ENCODE measurements around the gene HOMER3. TPM values are rescaled to one million over a fixed set of nuclear protein-coding genes. Genes with fewer than 3 reads are reported as not detected.

The HOMER3 gene
- total and polyA plus RNA-seq, 12 donors: 13.9 to 130 (median 34.8) TPM

- no peaks in the 10 kb centered on the region for H3K27me3 ChIP-seq
- H3K36me3 ChIP-seq (replicated peaks in 1 of 2): no peaks in the 10 kb centered on the region
- no peak overlapping the region for H3K27ac ChIP-seq
- H3K9me3 ChIP-seq (replicated peaks in 1 of 3): no peaks in the 10 kb centered on the region
- H3K4me3 ChIP-seq: no peak overlapping the region
- intact Hi-C loops (cut with DNase I): no loop called here
- DNase-seq: no peak
- WGBS, 4 donors: 86 to 92% (median 88%) methylated on average over 8 to 9 of the region's 9 CpGs
- H3K4me1 ChIP-seq (replicated peaks in 1 of 2): peaks cover 0 to 6% of the 10 kb centered on the region in 2 donors
- TF ChIP-seq CTCF (IDR thresholded peaks at IDR 0.05) (no peak), POLR2A (IDR thresholded peaks at IDR 0.05) (no peak)
Observed at GRCh38 chr19:18945297-18945696, 4.3 kb upstream of the HOMER3 start.

- Histone ChIP-seq H3K4me3 (no peak overlapping the region), H3K27me3 (no peaks in the 10 kb centered on the region), H3K27ac (no peak overlapping the region), H3K4me1 (replicated peaks in 1 of 2) (peaks cover 0 to 14% of the 10 kb centered on the region in 2 donors), H3K36me3 (replicated peaks in 1 of 2) (no peaks in the 10 kb centered on the region), H3K9me3 (replicated peaks in 1 of 3) (no peaks in the 10 kb centered on the region)
- TF ChIP-seq CTCF (IDR thresholded peaks at IDR 0.05): no peak
- 72 to 84% (median 74%) methylated on average over 4 of the region's 4 CpGs for WGBS, 4 donors
- DNase-seq: no peak
- intact Hi-C loops (cut with DNase I): loop anchor here in 1 of 2 donors (5.0 kb wide), 1 partner anchor 39 kb away; no protein-coding TSS in a partner anchor
Observed at GRCh38 chr19:18943465-18943864, 2.4 kb upstream of the HOMER3 start.

GRCh38 chr19:18942692-18943091, 1.7 kb upstream of the HOMER3 start:
- intact Hi-C loops (cut with DNase I): loop anchor here in 1 of 2 donors (5.0 kb wide), 1 partner anchor 40 kb away; no protein-coding TSS in a partner anchor

GRCh38 chr19:18941628-18942354, 774 bp upstream of the HOMER3 start:
- DNase-seq: peak in 1 of 7 donors; percentile 36
- TF ChIP-seq POLR2A (IDR thresholded peaks at IDR 0.05) (no peak), CTCF (IDR thresholded peaks at IDR 0.05) (no peak)
- intact Hi-C loops (cut with DNase I): loop anchor here in 1 of 2 donors (5.0 kb wide), 1 partner anchor 41 kb away; no protein-coding TSS in a partner anchor
- Histone ChIP-seq H3K36me3 (replicated peaks in 1 of 2) (no peaks in the 10 kb centered on the region), H3K4me3 (peak overlapping the region in 1 of 4 donors; percentile 64), H3K9me3 (replicated peaks in 1 of 3) (no peaks in the 10 kb centered on the region), H3K27ac (peak overlapping the region in 1 of 5 donors; percentile 82), H3K4me1 (replicated peaks in 1 of 2) (peaks cover 0 to 14% of the 10 kb centered on the region in 2 donors), H3K27me3 (no peaks in the 10 kb centered on the region)
- 67 to 79% (median 72%) methylated on average over 18 of the region's 18 CpGs for WGBS, 4 donors

More at GRCh38 chr19:18942692-18943091, 1.7 kb upstream of the HOMER3 start:
- no peaks in the 10 kb centered on the region for H3K9me3 ChIP-seq (replicated peaks in 1 of 3)
- H3K4me1 ChIP-seq (replicated peaks in 1 of 2): peaks cover 0 to 14% of the 10 kb centered on the region in 2 donors
- H3K27ac ChIP-seq: no peak overlapping the region
- TF ChIP-seq POLR2A (IDR thresholded peaks at IDR 0.05): no peak
- TF ChIP-seq CTCF (IDR thresholded peaks at IDR 0.05): no peak
- H3K27me3 ChIP-seq: no peaks in the 10 kb centered on the region
- H3K4me3 ChIP-seq: no peak overlapping the region
- 81 to 89% (median 85%) methylated on average over 6 of the region's 6 CpGs for WGBS, 4 donors
- no peaks in the 10 kb centered on the region for H3K36me3 ChIP-seq (replicated peaks in 1 of 2)
- no peak for DNase-seq
